Breast epithelium (tissue), 3 donors: ENCODE measurements around the gene UBE4B.

Experiments
- POLR2A ChIP-seq: fragments of 450-650 bp; IDR thresholded peaks from one replicate; pipeline ENCODE4 v1.6.1; 2016; ENCODE audit warnings: antibody characterized with exemption, mild to moderate bottlenecking, moderate library complexity
- POLR2AphosphoS5 ChIP-seq, 3 donors: sonication (generic); formaldehyde crosslinking; IDR thresholded peaks; one replicate each; pipeline ENCODE4 v1.6.1; 2017; ENCODE audit warnings: antibody characterized with exemption in 3 of 3
- TF ChIP-seq, protein P1 (sequence below), 3 donors: fragments of 450-650 bp; IDR thresholded peaks; one replicate each; pipeline ENCODE4 v1.5.1; 2016 to 2017; ENCODE audit warnings: antibody characterized with exemption in 3 of 3, mild to moderate bottlenecking in 3 of 3, moderate library complexity in 3 of 3

GRCh38 chr1:10032590-10033358, at the start of gene UBE4B:
- TF ChIP-seq, protein P1, sequence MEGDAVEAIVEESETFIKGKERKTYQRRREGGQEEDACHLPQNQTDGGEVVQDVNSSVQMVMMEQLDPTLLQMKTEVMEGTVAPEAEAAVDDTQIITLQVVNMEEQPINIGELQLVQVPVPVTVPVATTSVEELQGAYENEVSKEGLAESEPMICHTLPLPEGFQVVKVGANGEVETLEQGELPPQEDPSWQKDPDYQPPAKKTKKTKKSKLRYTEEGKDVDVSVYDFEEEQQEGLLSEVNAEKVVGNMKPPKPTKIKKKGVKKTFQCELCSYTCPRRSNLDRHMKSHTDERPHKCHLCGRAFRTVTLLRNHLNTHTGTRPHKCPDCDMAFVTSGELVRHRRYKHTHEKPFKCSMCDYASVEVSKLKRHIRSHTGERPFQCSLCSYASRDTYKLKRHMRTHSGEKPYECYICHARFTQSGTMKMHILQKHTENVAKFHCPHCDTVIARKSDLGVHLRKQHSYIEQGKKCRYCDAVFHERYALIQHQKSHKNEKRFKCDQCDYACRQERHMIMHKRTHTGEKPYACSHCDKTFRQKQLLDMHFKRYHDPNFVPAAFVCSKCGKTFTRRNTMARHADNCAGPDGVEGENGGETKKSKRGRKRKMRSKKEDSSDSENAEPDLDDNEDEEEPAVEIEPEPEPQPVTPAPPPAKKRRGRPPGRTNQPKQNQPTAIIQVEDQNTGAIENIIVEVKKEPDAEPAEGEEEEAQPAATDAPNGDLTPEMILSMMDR (IDR thresholded peaks at IDR 0.05): peak; percentile 50 to 77 (median 75)
- peak; percentile 36 for TF ChIP-seq POLR2A
- peak; percentile 32 to 82 (median 46) for TF ChIP-seq POLR2AphosphoS5 (IDR thresholded peaks at IDR 0.05)
